ENCODE data around the gene FAM209B. TPM values are rescaled to one million over a fixed set of nuclear protein-coding genes. Genes with fewer than 3 reads are reported as not detected.
A peak's percentile ranks its signal among the peaks of the same experiment; 100 is the strongest.

The FAM209B gene
- total and polyA plus RNA-seq, 2 experiments from 2014 or later: not detected

- WGBS (ENCODE audit: low lambda C conversion rate, missing lambda C conversion rate): 87% methylated on average over 5 of the region's 5 CpGs
- no peaks in the 10 kb centered on the region for H3K79me2 ChIP-seq
- TF ChIP-seq EZH2phosphoT487 (IDR thresholded peaks at IDR 0.05; ENCODE audit: low read depth, severe bottlenecking, unreplicated experiment): no peak
- TF ChIP-seq CTCF (IDR thresholded peaks at IDR 0.05; ENCODE audit: poor library complexity): no peak
- no peak for TF ChIP-seq EZH2 (IDR thresholded peaks at IDR 0.05; ENCODE audit: borderline replicate concordance)
- H2AFZ ChIP-seq: no peak overlapping the region
- no peak overlapping the region for H3K4me3 ChIP-seq
- H3K4me1 ChIP-seq (ENCODE audit: insufficient read depth): no peaks in the 10 kb centered on the region
- H3K27me3 ChIP-seq: no peaks in the 10 kb centered on the region
- no peaks in the 10 kb centered on the region for H3K9me3 ChIP-seq (ENCODE audit: low read depth)
- H3K36me3 ChIP-seq (replicated peaks; ENCODE audit: insufficient read depth, low read depth): no peaks in the 10 kb centered on the region
- no peak overlapping the region for H3K4me2 ChIP-seq
- no peaks in the 10 kb centered on the region for H4K20me1 ChIP-seq (ENCODE audit: insufficient read depth, poor library complexity, severe bottlenecking)
- H3K27ac ChIP-seq: no peak overlapping the region
- no peak for DNase-seq (ENCODE audit: low spot score)
- H3K9me2 ChIP-seq (replicated peaks; ENCODE audit: insufficient read depth): no peaks in the 10 kb centered on the region
Measured at GRCh38 chr20:56573986-56574385, 40.9 kb downstream of the FAM209B start.

GRCh38 chr20:56574531-56575142 is 41.6 kb downstream of the FAM209B start:
- H3K36me3 ChIP-seq (replicated peaks; ENCODE audit: insufficient read depth, low read depth): no peaks in the 10 kb centered on the region
- H3K27ac ChIP-seq: no peak overlapping the region
- H3K4me1 ChIP-seq (ENCODE audit: insufficient read depth): no peaks in the 10 kb centered on the region
- no peaks in the 10 kb centered on the region for H4K20me1 ChIP-seq (ENCODE audit: insufficient read depth, poor library complexity, severe bottlenecking)
- H3K4me2 ChIP-seq: no peak overlapping the region
- TF ChIP-seq EZH2phosphoT487 (IDR thresholded peaks at IDR 0.05; ENCODE audit: low read depth, severe bottlenecking, unreplicated experiment) (no peak), EZH2 (IDR thresholded peaks at IDR 0.05; ENCODE audit: borderline replicate concordance) (no peak), CTCF (IDR thresholded peaks at IDR 0.05; ENCODE audit: poor library complexity) (no peak)
- H3K9me2 ChIP-seq (replicated peaks; ENCODE audit: insufficient read depth): no peaks in the 10 kb centered on the region
- H3K9me3 ChIP-seq (ENCODE audit: low read depth): no peaks in the 10 kb centered on the region
- DNase-seq (ENCODE audit: low spot score): peak; percentile 25
- no peaks in the 10 kb centered on the region for H3K27me3 ChIP-seq
- H2AFZ ChIP-seq: no peak overlapping the region
- WGBS (ENCODE audit: low lambda C conversion rate, missing lambda C conversion rate): 79% methylated on average over 10 of the region's 10 CpGs
- H3K4me3 ChIP-seq: no peak overlapping the region
- H3K79me2 ChIP-seq: no peaks in the 10 kb centered on the region

DNA sequence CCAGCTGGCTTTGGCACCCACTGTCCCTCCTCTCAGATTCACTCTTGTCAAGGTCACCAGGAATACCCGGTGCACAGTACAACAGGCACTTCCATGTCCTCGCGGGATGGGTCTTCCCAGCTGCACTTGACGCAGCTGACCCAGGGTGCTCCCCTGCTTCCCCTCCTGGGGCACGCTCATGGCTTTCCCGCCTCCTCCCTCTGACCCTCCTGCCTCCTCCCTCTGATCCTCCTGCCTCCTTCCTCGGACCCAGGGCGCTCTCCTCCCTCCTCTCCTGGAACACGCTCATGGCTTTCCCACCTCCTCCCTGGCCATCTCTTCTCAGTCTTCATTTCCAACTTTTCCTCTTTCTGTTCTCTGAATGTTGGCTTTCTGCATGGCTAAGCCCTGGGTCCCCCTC is 42.1 kb downstream of the FAM209B start:
- no peaks in the 10 kb centered on the region for H3K9me2 ChIP-seq (replicated peaks; ENCODE audit: insufficient read depth)
- no peak overlapping the region for H3K27ac ChIP-seq
- no peak overlapping the region for H3K4me2 ChIP-seq
- no peaks in the 10 kb centered on the region for H3K27me3 ChIP-seq
- H3K4me3 ChIP-seq: no peak overlapping the region
- H3K79me2 ChIP-seq: no peaks in the 10 kb centered on the region
- no peaks in the 10 kb centered on the region for H3K36me3 ChIP-seq (replicated peaks; ENCODE audit: insufficient read depth, low read depth)
- H2AFZ ChIP-seq: no peak overlapping the region
- 90% methylated on average over 9 of the region's 9 CpGs for WGBS (ENCODE audit: low lambda C conversion rate, missing lambda C conversion rate)
- H3K4me1 ChIP-seq (ENCODE audit: insufficient read depth): no peaks in the 10 kb centered on the region
- DNase-seq (ENCODE audit: low spot score): no peak
- no peak for TF ChIP-seq EZH2phosphoT487 (IDR thresholded peaks at IDR 0.05; ENCODE audit: low read depth, severe bottlenecking, unreplicated experiment)
- TF ChIP-seq CTCF (IDR thresholded peaks at IDR 0.05; ENCODE audit: poor library complexity): no peak
- TF ChIP-seq EZH2 (IDR thresholded peaks at IDR 0.05; ENCODE audit: borderline replicate concordance): no peak
- no peaks in the 10 kb centered on the region for H4K20me1 ChIP-seq (ENCODE audit: insufficient read depth, poor library complexity, severe bottlenecking)
- no peaks in the 10 kb centered on the region for H3K9me3 ChIP-seq (ENCODE audit: low read depth)

All from hepatocyte (in vitro differentiated cells).